HL-60/S4 (cell line): ENCODE results near the gene SIGLEC12.

ENCODE experiments used
- in situ Hi-C: fragments of 300-500 bp; cut with MboI; formaldehyde crosslinking; loops from 2 replicates; pipeline ENCODE4 v1.14.3; 2022; ENCODE audit warnings: low sequenced_read_pairs

Gene SIGLEC12

GRCh38 chr19:51501594-51502263 is at the start of gene SIGLEC12:
SIGLEC12 (minus strand) TSS chr19:51501800; CDS start chr19:51501733, 67 bp downstream.
- in situ Hi-C loops, result no loop called here

- in situ Hi-C loops, result no loop called here
Observed at GRCh38 chr19:51550848-51551672, 49.5 kb upstream of the SIGLEC12 start.

GRCh38 chr19:51549533-51550324 is 48.1 kb upstream of the SIGLEC12 start:
- in situ Hi-C loops, result no loop called here

- in situ Hi-C loops, result no loop called here
Observed at GRCh38 chr19:51548891-51549305, 47.3 kb upstream of the SIGLEC12 start.

- in situ Hi-C loops, result no loop called here
Observed at GRCh38 chr19:51548213-51548651, 46.6 kb upstream of the SIGLEC12 start.

- in situ Hi-C loops, result no loop called here
Observed at GRCh38 chr19:51547397-51548212, 46.0 kb upstream of the SIGLEC12 start.

GRCh38 chr19:51546650-51547396 is 45.2 kb upstream of the SIGLEC12 start:
- in situ Hi-C loops, result no loop called here

GRCh38 chr19:51546107-51546649 is 44.6 kb upstream of the SIGLEC12 start:
- in situ Hi-C loops, result no loop called here

GRCh38 chr19:51544038-51544437 is 42.4 kb upstream of the SIGLEC12 start:
- in situ Hi-C loops, result no loop called here

GRCh38 chr19:51542699-51543098 is 41.1 kb upstream of the SIGLEC12 start:
- in situ Hi-C loops, result no loop called here

GRCh38 chr19:51541458-51542357 is 40.1 kb upstream of the SIGLEC12 start:
- in situ Hi-C loops, result no loop called here

- in situ Hi-C loops, result no loop called here
Observed at GRCh38 chr19:51539821-51540366, 38.3 kb upstream of the SIGLEC12 start.

- in situ Hi-C loops, result no loop called here
Observed at GRCh38 chr19:51535535-51535934, 33.9 kb upstream of the SIGLEC12 start.

GRCh38 chr19:51531349-51532315 is 30.0 kb upstream of the SIGLEC12 start, which contains the start of gene SIGLEC6:
SIGLEC6 (minus strand) TSS chr19:51531670; CDS start chr19:51531648, 22 bp downstream.
- in situ Hi-C loops, result no loop called here

GRCh38 chr19:51530616-51531015 is 29.0 kb upstream of the SIGLEC12 start:
- in situ Hi-C loops, result no loop called here

GRCh38 chr19:51529301-51529700 is 27.7 kb upstream of the SIGLEC12 start:
- in situ Hi-C loops, result no loop called here

- in situ Hi-C loops, result no loop called here
Observed at GRCh38 chr19:51525651-51526050, 24.1 kb upstream of the SIGLEC12 start.
